GM18520 (cell line): ENCODE data around the gene ACOT9.
"Not testable (repeated sequence)": the region's sequence is repeated elsewhere in the genome, so short reads cannot be mapped to it uniquely, and the experiment has no call there.

Experiments
- ATAC-seq: cut with Tn5 transposase; IDR thresholded peaks from one replicate; pipeline ENCODE4 v1.9.1; 2021; ENCODE audit not compliant: unreplicated experiment

The ACOT9 gene, protein sequence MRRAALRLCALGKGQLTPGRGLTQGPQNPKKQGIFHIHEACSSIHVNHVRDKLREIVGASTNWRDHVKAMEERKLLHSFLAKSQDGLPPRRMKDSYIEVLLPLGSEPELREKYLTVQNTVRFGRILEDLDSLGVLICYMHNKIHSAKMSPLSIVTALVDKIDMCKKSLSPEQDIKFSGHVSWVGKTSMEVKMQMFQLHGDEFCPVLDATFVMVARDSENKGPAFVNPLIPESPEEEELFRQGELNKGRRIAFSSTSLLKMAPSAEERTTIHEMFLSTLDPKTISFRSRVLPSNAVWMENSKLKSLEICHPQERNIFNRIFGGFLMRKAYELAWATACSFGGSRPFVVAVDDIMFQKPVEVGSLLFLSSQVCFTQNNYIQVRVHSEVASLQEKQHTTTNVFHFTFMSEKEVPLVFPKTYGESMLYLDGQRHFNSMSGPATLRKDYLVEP

DNA sequence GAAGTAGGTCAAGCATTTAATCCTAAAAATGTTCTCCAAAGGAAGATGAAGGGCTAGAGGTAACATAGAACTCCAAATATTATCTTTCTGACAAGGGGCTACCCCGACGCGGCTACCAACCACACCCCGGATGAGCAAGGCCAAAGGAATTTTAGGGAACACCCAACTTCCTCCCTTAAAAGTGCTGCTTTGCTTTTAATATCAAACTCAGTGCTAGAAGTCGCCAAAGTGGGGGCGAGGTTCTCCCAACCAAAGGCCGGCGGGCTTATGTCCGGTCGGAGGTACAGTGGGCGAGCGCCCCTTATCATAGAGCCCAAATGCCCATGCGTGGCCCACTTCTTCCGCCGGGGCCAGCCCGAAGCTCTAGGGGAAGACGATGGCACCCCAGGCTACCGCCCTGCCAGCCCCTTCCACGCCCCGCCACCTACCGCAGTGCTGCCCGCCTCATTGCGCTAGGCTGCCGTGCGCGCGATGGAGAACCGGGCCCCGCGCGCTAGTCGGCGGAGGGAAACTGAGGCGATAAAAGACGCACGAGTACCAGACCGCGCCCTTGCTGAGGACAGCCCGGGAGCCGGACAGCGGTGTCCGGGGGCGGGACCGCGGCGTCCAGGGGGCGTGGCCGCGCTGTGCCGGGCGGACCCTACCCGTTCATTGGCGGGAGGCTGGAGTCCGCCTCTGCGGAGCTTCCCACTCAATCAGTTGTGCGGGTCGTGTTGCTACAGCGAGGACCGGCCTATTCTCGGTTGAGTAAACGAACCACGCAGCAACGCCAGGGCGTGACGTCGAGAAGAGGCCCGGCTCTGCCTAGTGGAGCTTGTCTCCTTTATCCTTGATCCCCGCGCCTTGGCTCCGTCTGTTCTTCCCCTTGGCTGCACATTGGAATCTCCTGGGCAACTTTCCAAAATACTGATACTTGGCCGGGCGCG lies at the start of gene ACOT9:
TSS of gene ACOT9 (minus strand) at position 580 of the 926 bp plus-strand sequence. CDS start at position 448, 132 bp downstream.
- peak; percentile 86 for ATAC-seq

DNA sequence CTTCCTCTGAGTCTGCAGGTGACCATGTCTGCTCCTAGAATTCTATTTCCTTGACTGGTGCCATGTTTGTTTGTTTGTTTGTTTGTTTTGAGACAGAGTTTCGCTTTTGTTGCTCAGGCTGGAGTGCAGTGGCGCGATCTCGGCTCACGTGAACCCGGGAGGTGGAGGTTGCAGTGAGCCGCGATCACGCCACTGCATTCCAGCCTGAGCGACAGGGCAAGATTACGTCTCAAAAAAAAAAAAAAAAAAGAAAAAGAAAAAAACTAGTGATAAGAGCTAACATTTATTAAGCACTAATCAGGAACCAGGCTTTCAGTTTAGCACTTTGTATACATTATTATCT lies 47.0 kb upstream of the ACOT9 start:
- ATAC-seq = no peak

DNA sequence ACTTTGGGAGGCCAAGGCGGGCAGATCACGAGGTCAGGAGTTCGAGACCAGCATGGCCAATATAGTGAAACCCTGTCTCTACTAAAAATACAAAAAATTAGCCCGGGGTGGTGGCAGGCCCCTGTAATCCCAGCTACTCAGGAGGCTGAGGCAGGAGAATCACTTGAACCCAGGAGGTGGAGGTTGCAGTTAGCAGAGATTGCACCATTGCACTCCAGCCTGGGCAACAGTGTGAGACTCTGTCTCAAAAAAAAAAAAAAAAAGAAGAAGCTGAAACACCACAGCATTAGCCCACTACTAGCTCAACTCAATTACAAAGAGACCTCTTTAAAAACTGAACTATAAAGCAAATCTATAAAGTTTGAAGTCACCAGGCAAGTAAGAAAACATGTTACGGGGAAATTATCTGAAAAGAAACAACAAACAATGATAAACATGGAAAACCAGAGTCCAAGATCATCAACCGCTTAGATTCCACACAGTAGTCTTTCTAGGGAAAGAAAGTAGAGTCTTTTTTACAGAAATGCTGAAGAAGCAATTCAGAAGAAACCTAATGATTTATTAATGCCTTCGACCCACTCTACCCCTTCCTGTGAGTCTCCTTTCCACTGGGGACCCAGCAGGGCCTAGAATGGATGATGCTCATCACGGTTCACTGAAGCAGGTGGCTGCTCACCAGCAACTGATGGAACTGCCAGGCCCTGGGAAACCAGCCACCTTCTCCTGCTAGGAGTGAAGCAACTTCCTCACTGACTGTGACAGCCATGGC lies 46.5 kb upstream of the ACOT9 start:
- ATAC-seq = no peak

DNA sequence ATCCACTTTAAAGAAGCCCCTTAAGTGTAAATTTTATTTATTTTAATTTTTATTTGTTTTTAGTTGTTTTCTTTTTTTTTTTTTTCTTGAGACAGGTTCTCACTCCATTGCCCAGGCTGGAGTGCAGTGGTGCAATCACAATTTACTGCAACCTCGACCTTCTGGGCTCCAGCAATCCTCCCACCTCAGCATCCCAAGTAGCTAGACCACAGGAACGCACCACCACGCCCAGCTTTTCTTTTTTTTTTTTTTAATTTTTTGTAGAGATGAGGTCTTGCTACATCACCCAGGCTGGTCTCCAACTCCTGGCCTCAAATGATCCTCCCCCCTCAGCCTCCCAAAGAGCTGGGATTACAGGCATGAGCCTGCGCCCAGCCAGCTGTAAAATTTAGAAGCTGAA lies 45.9 kb upstream of the ACOT9 start:
- no peak for ATAC-seq

DNA sequence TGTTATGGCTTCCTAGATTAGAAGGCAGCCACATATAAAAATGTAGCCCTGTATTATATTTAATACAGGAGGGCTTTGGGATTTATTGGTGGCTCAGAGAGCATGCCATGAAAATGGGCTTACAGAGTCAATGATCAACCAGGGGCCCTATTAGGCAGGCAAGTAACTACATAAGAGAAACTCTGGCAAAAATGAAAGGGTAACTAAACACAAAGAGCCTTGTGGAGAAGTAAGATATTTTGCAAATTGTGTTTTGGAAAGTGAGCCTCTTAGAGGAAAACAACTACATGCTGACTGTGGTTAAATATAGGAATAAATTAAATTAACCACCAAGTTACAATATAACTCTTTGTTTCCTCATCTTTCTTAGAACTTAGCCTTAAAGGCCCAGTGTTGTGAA lies 45.4 kb upstream of the ACOT9 start:
- no peak for ATAC-seq

DNA sequence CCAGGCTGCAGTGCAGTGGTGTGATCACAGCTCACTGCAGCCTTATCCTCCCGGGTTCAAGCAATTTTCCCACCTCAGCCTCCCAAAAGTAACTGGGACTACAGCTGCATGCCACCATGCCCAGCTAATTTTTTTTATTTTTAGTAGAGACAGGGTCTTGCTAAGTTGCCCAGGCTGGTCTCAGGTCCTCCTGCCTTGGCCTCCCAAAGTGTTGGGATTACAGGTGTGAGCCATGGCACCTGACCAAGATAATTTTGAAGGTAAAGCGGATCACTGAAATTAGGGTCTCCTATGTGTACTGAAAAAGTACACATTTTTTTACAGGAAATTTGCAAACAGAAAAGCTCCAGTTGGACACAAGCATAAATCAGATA lies 44.7 kb upstream of the ACOT9 start:
- no peak for ATAC-seq

DNA sequence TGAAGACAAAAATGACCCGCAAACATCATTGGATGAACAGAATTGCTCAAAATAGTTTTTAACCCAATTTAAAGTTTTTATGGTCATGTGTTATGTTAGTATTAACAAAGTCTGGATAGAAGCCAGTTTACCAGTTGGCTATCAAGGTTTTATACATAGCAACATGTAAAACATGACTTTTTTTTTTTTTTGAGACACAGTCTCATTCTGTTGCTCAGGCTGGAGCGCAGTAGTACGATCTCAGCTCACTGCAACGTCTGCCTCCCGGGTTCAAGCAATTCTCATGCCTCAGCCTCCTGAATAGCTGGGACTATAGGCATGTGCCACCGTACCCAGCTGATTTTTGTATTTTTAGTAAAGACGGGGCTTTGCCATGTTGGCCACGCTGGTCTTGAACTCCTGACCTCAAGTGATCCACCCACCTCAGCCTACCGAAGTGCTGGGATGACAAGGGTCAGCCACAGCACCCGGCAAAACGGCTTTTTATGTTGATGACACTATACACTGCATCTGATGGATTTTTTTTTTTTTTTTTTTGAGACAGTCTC lies 43.3 kb upstream of the ACOT9 start:
- ATAC-seq = no peak

DNA sequence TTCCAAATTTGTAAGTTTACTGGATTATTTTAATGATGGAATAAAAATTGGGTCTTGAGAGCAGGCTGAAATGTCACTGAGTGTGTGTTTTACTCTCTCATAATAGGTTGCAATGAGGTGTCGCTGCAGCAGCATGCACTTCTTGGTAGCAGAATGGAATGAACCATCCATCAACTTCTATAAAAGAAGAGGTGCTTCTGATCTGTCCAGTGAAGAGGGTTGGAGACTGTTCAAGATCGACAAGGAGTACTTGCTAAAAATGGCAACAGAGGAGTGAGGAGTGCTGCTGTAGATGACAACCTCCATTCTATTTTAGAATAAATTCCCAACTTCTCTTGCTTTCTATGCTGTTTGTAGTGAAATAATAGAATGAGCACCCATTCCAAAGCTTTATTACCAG lies 42.5 kb upstream of the ACOT9 start:
- no peak for ATAC-seq

DNA sequence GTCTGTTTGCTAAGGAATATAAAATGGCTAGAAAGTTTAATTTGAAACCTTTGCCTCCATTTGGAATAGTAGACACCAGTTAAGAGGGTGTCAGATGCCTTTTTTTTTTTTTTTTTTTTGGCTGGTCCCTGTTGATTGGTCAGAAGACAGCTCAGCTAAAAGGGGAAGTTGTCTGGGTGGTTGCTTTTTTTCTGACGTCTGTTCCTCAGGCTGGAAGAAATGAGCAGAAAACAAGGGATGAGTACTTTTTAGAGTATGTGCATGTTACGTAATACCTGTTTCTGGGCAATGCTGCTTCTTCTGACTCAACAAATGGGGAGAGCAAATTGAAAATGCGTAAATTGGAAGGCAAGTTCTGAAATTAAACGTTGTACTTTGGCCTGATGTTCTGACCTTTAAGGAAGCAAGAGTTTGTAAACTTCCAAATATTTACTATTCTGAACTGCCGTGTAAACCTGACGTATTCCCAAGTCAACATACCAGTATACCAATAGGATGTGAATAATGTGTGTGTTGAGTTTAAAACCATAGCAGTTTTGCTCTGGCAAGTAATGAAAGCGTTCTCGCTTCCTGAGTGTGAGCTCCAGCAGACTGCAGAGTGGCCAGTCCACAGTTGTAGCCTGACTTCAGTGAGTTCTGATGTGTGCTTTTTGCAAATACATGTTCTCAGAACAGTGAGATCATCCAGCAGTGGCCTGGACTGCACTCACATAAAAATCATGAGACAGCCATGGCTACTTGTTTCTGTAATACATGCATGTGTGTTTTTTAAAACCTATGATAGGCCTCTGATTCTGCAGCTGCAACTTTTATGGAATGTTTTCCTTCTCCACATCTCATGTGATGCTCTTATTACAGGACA lies 41.6 kb upstream of the ACOT9 start:
- no peak for ATAC-seq

DNA sequence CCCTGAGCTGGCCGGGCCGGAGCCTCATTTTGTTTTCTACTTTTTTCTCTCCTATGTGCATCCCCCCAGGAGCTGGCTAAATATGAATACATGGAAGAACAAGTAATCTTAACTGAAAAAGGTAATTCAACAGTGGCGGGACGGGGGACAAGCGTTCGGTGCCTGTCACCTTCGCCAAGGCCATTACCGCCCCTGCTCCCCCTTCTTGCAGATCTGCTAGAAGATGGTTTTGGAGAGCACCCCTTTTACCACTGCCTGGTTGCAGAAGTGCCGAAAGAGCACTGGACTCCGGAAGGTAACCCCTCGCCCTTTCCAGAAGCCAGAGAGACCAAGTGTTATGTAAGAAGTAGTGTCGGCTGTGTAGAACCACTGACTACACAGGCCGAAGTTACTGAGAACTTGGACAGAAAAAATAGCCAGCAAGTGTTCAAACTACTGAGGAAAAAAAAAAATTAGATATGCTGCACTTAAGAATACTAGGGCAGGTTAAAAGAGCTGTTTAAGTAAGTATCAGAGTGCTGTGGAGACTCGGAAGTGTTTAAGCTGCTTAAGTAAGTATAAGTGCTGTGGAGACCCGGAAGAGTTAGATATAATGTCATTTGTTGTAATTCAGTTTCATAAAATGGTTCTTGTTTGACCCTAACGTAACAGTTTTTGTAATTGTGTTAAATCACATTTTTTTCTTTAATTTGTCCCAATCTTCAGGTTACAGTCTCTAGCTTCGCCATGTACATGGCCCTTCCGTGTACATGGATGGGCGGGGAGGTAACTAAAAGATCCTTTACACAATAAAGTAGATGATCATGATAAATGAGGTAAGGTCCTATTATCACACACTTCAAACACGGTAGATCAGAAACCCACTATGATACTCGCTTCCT lies 40.8 kb upstream of the ACOT9 start:
- ATAC-seq = no peak

DNA sequence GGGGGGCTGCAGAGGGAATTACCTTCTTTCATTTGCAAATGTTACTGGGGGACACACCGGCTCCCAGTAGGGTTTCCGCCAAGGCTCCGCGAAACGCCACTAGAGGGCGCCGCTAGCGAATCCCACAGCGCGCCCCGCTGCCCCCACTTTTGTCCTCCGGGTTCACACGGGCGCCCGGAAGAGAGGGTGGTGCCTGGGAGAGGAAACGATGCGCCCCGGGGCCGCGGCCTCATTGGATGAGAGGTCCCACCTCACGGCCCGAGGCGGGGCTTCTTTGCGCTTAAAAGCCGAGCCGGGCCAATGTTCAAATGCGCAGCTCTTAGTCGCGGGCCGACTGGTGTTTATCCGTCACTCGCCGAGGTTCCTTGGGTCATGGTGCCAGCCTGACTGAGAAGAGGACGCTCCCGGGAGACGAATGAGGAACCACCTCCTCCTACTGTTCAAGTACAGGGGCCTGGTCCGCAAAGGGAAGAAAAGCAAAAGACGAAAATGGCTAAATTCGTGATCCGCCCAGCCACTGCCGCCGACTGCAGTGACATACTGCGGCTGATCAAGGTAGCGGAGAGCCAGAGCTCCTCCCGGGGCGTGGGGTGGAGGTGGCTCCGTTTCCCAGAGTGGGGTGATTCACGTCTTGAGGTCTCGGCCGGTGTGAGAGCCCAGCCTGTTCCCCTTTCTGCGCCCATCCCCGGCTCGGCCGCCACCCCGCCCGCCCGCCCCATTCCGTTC lies 40.0 kb upstream of the ACOT9 start, which contains the start of gene SAT1:
TSS of gene SAT1 (plus strand) at position 311 of the 726 bp plus-strand sequence. CDS start at position 490, 179 bp downstream.
- peak; percentile 63 for ATAC-seq

DNA sequence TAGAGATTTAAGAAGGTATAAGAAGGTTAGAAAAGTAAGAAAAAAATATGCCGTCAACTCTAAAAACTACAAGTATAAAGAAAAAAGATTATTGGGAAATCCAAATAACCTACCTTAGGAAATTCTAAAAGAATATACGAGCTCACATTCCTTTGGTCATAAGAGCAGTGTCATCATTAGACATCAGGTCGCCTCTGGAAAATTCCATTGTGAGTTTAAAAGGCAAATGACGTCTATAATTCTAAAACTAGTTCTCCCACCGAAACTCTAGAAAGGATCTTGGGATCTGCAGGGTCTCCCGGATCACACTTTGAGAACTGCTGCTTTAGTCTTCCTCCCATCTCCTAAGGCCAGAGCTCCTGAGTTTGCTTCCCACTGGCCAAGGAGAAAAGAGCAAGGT lies 39.4 kb upstream of the ACOT9 start:
- ATAC-seq = no peak

DNA sequence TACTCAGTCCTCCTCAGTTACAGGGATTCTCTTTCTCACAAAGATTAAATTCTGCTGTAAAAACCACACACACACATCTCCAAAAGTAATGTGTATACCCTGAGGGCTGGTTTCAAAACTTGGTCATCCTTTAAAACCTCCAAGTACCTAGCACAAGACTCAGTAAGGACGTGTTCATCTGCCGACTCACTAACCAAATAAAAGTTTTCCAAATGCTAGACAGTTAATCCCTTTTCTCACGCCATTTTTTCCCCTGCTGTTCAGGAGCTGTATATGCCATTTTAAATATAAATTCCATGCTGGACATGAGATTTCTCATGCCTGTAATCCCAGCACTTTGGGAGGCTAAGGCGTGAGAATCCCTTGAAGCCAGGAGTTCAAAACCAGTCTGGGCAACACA lies 35.9 kb upstream of the ACOT9 start:
- ATAC-seq = no peak

DNA sequence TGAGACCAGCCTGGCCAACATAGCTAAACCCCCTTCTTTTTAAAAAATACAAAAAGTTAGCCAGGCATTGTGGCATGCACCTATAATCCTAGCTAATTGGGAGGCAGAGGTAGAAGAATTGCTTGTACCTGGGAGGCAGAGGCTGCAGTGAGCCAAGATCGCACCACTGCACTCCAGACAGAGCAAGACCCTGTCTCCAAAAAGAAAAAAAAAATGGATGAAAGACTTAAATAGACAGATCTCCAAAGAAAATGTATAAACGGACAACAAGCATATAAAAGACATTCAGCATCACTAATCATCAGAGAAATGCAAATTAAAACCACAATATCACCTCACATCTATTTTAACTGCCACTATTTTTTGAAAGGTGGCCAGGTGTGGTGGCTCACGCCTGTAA lies 33.3 kb upstream of the ACOT9 start:
- no peak for ATAC-seq

DNA sequence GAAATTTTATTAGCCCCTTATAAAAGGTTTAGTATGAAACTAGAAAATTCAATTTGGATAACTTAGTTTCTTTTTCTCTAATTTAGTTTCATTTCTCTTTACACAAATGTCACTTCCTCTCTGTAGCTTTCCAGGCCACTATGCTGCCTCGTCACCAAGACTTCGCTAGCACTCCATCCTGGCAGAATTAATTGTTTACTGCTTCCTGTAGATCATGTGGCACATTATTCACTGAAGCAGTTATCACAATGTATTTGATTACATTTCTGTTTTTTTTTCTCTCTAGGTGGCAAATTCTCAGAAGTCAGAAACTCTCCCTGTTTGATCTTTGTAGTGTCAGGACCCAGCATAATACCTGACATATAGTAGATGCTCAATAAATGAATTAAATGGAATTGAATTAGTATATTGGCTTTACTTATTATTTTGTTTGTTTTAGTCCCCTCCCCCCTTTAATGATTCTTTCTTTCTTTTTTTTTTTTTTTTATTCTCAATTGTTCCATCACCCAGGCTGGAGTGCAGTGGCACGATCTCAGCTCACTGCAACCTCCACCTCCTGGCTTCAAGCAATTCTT lies 30.6 kb upstream of the ACOT9 start:
- peak; percentile 88 for ATAC-seq

DNA sequence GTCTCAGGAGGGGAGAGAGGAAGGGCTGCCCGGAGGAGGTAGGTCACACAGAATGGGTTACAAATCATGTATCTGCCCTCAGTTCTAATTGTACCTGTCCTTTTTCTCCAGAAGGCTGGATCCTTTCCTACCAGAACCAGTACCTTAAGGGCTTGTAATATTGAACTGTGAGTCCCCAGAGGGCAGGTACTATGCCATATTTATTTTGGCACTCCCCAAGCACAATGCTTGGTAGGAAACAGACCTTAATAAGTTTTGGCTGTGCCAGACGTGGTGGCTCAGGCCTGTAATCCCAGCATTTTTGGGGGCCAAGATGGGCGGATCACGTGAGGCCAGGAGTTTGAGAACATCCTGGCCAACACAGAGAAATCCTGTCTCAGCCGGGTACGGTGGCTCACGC lies 28.0 kb upstream of the ACOT9 start:
- ATAC-seq = not testable (repeated sequence)

DNA sequence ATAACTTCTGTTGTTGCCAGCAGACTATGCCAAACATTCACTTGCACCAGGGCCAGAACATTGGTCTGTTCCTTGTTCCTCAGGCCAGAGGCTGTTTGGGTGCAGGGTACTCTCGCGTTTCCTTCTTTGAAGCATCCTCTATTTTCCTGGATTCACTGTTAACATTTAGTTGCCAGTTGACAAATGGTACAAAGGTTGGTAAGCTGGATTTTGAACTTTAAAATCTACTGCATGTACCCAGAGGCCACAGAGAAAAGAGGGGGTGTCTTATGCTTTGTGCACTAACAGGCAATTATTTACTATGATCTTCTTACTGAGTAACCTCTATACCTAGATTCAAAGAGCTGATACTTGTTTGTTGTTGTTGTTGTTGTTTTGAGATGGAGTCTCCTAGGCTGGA lies 27.1 kb upstream of the ACOT9 start:
- ATAC-seq = no peak
